Coronary artery (tissue), 2 donors: ENCODE measurements around the gene IFNAR2.

Experiments
- DNase-seq: peaks from one replicate; pipeline ENCODE4 v3.0.0-alpha.2; 2017; ENCODE audit warnings: low spot score
- H3K27ac ChIP-seq, 2 donors: fragments of 200-600 bp; sonication (generic); one replicate each; pipeline ENCODE4 v1.5.1; 2016 to 2019
- H3K4me3 ChIP-seq: fragments of 200-600 bp; sonication (generic); 2 replicates; pipeline ENCODE4 v1.5.1; 2016; ENCODE audit warnings: mild to moderate bottlenecking, moderate library complexity
- TF ChIP-seq, protein P1 (sequence below): fragments of 200-600 bp; sonication (generic); IDR thresholded peaks from one replicate; pipeline ENCODE4 v1.5.1; 2019; ENCODE audit warnings: antibody characterized with exemption

The IFNAR2 gene

GRCh38 chr21:33198346-33199099, 31.2 kb upstream of the IFNAR2 start:
- TF ChIP-seq, protein P1, sequence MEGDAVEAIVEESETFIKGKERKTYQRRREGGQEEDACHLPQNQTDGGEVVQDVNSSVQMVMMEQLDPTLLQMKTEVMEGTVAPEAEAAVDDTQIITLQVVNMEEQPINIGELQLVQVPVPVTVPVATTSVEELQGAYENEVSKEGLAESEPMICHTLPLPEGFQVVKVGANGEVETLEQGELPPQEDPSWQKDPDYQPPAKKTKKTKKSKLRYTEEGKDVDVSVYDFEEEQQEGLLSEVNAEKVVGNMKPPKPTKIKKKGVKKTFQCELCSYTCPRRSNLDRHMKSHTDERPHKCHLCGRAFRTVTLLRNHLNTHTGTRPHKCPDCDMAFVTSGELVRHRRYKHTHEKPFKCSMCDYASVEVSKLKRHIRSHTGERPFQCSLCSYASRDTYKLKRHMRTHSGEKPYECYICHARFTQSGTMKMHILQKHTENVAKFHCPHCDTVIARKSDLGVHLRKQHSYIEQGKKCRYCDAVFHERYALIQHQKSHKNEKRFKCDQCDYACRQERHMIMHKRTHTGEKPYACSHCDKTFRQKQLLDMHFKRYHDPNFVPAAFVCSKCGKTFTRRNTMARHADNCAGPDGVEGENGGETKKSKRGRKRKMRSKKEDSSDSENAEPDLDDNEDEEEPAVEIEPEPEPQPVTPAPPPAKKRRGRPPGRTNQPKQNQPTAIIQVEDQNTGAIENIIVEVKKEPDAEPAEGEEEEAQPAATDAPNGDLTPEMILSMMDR, result no peak
- H3K4me3 ChIP-seq, result no peak overlapping the region
- H3K27ac ChIP-seq, result peak overlapping the region in 1 of 2 donors; percentile 70
- DNase-seq, result no peak

- H3K4me3 ChIP-seq, result no peak overlapping the region
- TF ChIP-seq, protein P1, result no peak
- DNase-seq, result no peak
- peak overlapping the region; percentile 15 to 70 for H3K27ac ChIP-seq
Measured at GRCh38 chr21:33199100-33199464, 30.7 kb upstream of the IFNAR2 start.

DNA sequence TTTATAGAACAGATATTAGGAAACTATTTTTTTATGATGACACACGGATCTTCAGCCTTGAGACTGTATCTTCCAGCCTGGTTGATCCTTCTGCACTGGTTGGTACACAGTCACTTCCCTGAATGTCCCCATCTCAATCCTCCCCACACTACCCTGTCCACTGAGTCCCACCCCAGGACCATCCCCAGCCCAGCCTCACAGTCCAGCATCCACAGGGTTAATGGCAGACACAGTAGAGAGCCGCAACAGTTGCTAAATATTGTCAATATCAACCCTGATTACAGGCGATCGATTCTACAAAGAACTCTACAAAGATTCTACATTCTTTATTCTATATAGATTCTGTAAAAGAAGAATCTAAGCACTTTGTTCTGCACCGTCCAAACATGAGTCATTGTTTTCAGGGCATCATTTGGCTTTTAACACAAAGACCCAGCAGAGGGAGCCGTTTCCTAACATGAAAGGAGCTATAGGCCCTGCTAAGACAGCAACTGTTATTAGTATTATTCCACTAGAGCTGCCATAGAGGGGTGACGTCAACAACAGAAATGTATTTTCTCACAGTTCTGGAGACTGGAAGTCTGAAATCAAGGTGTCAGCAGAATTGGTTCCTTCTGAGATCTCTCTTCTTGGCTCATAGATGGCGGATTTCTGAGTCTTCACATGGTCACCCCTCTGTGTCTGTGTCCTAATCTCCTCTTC, 30.1 kb upstream of the IFNAR2 start:
- no peak overlapping the region for H3K4me3 ChIP-seq
- H3K27ac ChIP-seq, result peak overlapping the region; percentile 15 to 70
- DNase-seq, result no peak
- TF ChIP-seq, protein P1, result peak; percentile 54

DNA sequence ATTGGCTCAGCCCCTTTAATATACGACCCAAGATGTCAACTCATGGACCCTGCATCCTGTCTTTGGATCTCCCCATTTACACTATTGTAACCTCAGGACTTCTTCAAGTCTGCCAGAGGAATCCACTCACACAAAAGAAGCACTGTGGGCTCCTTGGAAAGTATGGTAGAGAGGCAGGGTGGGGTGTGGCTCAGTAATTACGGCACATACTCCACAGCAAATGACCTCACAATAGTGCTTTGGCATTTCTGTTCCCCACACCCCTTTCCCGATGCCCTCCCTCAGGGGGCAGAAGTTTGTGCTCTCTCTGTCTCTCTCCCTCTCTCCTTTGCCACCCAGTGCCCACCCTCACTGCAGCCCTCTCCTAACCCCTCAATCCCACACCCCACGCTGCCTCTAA, 27.8 kb upstream of the IFNAR2 start:
- no peak for DNase-seq
- Histone ChIP-seq H3K4me3 (no peak overlapping the region), H3K27ac (no peak overlapping the region)
- TF ChIP-seq, protein P1, result no peak

GRCh38 chr21:33202464-33203363, 27.0 kb upstream of the IFNAR2 start:
- H3K4me3 ChIP-seq, result no peak overlapping the region
- no peak for DNase-seq
- TF ChIP-seq, protein P1, result no peak
- peak overlapping the region; percentile 28 to 77 for H3K27ac ChIP-seq

DNA sequence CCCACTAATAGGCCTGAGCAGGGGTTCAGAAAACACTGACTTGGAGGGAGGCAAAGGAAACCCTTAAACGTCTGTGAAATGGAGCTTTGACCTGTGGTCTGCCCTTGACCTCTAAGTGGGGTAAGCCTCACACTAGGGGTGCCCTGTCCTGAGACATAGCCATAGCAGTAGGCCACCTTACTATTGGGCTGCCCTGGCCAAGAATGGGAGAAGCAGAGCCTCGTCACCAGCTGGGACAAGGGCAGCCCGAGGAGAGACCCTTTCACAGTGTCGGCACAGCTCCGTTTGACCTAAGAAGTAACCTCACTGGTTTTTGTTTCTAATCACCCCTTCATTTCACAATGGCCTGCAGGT, 26.4 kb upstream of the IFNAR2 start:
- TF ChIP-seq, protein P1, result no peak
- DNase-seq, result no peak
- no peak overlapping the region for H3K4me3 ChIP-seq
- H3K27ac ChIP-seq, result peak overlapping the region; percentile 28 to 77
